Activated CD8-positive, alpha-beta T cell treated with anti-CD3 and anti-CD28 coated beads for 36 hours (primary cell): Measurements from ENCODE around the gene CDSN. TPM values are rescaled to one million over a fixed set of nuclear protein-coding genes. Genes with fewer than 3 reads are reported as not detected.

ENCODE experiments used
- ATAC-seq: fragments of 200-7000 bp; cut with Tn5 transposase; one replicate; pipeline ENCODE4 v1.10.0; 2021; ENCODE audit warnings: mild to moderate bottlenecking, moderate library complexity
- CTCF ChIA-PET: fragments of 350-600 bp; sonication (Branson Sonifier 250); formaldehyde crosslinking; loops from one replicate; lab custom pipeline; 2021; ENCODE audit warnings: antibody characterized with exemption; lab: Charles Lee
- POLR2A ChIA-PET: fragments of 350-600 bp; sonication (Branson Sonifier 250); formaldehyde crosslinking; loops from one replicate; lab custom pipeline; 2021; ENCODE audit warnings: antibody characterized with exemption; lab: Charles Lee
- DNase-seq: peaks from one replicate; pipeline ENCODE4 v3.0.0-alpha.2; 2020
- H3K27ac Mint-ChIP-seq: one replicate; pipeline ENCODE4 v1.8.0; 2021; ENCODE audit warnings: mild to moderate bottlenecking, mixed read lengths
- H3K27me3 Mint-ChIP-seq: one replicate; pipeline ENCODE4 v1.8.0; 2021; ENCODE audit warnings: mixed read lengths
- H3K36me3 Mint-ChIP-seq: one replicate; pipeline ENCODE4 v1.8.0; 2021; ENCODE audit warnings: low read depth, mixed read lengths
- H3K4me1 Mint-ChIP-seq: one replicate; pipeline ENCODE4 v1.8.0; 2021; ENCODE audit warnings: low read depth, mixed read lengths
- H3K4me3 Mint-ChIP-seq: one replicate; pipeline ENCODE4 v1.8.0; 2021; ENCODE audit warnings: mild to moderate bottlenecking, moderate library complexity, mixed read lengths
- H3K9me3 Mint-ChIP-seq: one replicate; pipeline ENCODE4 v1.8.0; 2021; ENCODE audit warnings: mixed read lengths
- CTCF ChIP-seq: fragments of 200-600 bp; IDR thresholded peaks from one replicate; pipeline ENCODE4 v1.8.0; 2022; ENCODE audit warnings: antibody characterized with exemption, mild to moderate bottlenecking
- intact Hi-C: fragments of 100-400 bp; cut with micrococcal nuclease; formaldehyde crosslinking; loops from one replicate; pipeline ENCODE4 v1.10.0; 2022
- total RNA-seq, 2 experiments: library from RNA; stranded (reverse); gene quantifications; one replicate each; pipeline ENCODE4 v1.2.3, GENCODE V29; 2021

CDSN gene
- total RNA-seq, 2 experiments from 2014 or later, result not detected

- Mint-ChIP-seq H3K27me3 (no peaks in the 10 kb centered on the region), H3K4me3 (no peak overlapping the region), H3K36me3 (no peaks in the 10 kb centered on the region), H3K9me3 (no peaks in the 10 kb centered on the region), H3K4me1 (peaks cover 36% of the 10 kb centered on the region), H3K27ac (no peak overlapping the region)
- DNase-seq (no peak), ATAC-seq (no peak)
- POLR2A ChIA-PET, result interaction anchor here (0.6 to 1.5 kb wide), 4 partner anchors 13 to 448 kb away, joined by 3 to 5 read pairs (median 3); no protein-coding TSS in a partner anchor
- intact Hi-C loops, result no loop called here
- CTCF ChIA-PET, result interaction anchor here (0.9 to 7.6 kb wide), 11 partner anchors 8 to 611 kb away, joined by 3 to 55 read pairs (median 4); no protein-coding TSS in a partner anchor
- no peak for TF ChIP-seq CTCF
Observed at GRCh38 chr6:31092769-31093505, 27.3 kb downstream of the CDSN start.

- CTCF ChIA-PET, result interaction anchor here (0.9 to 7.6 kb wide), 8 partner anchors 10 to 362 kb away, joined by 3 to 55 read pairs (median 4); no protein-coding TSS in a partner anchor
- POLR2A ChIA-PET, result no interaction called here
- intact Hi-C loops, result no loop called here
- no peak for ATAC-seq
- no peak for DNase-seq
- Mint-ChIP-seq H3K27ac (no peak overlapping the region), H3K36me3 (no peaks in the 10 kb centered on the region), H3K9me3 (no peaks in the 10 kb centered on the region), H3K4me3 (no peak overlapping the region), H3K4me1 (peaks cover 36% of the 10 kb centered on the region), H3K27me3 (no peaks in the 10 kb centered on the region)
- no peak for TF ChIP-seq CTCF
Observed at GRCh38 chr6:31092238-31092637, 28.0 kb downstream of the CDSN start.

- ChIA-PET CTCF (interaction anchor here (0.9 to 7.6 kb wide), 9 partner anchors 11 to 412 kb away, joined by 3 to 55 read pairs (median 4); partner anchors contain the start of gene VARS2), POLR2A (interaction anchor here (1.4 kb wide), 1 partner anchor 178 kb away, joined by 4 read pairs; the partner anchor contains the start of gene VARS2)
- Mint-ChIP-seq H3K9me3 (no peaks in the 10 kb centered on the region), H3K4me3 (no peak overlapping the region), H3K4me1 (peaks cover 36% of the 10 kb centered on the region), H3K36me3 (no peaks in the 10 kb centered on the region), H3K27me3 (no peaks in the 10 kb centered on the region), H3K27ac (no peak overlapping the region)
- intact Hi-C loops, result no loop called here
- ATAC-seq (no peak), DNase-seq (no peak)
- no peak for TF ChIP-seq CTCF
Observed at GRCh38 chr6:31091680-31092079, 28.6 kb downstream of the CDSN start.

- CTCF ChIA-PET, result interaction anchor here (1.3 to 7.6 kb wide), 5 partner anchors 12 to 412 kb away, joined by 4 to 55 read pairs (median 4); partner anchors contain the start of gene VARS2
- no peak for ATAC-seq
- intact Hi-C loops, result no loop called here
Observed at GRCh38 chr6:31090973-31091364, 29.3 kb downstream of the CDSN start.

More at GRCh38 chr6:31090973-31091364, 29.3 kb downstream of the CDSN start:
- Mint-ChIP-seq H3K27me3 (no peaks in the 10 kb centered on the region), H3K4me3 (no peak overlapping the region), H3K27ac (no peak overlapping the region), H3K4me1 (peaks cover 29% of the 10 kb centered on the region), H3K36me3 (no peaks in the 10 kb centered on the region), H3K9me3 (no peaks in the 10 kb centered on the region)
- DNase-seq, result no peak
- TF ChIP-seq CTCF, result no peak
- POLR2A ChIA-PET, result interaction anchor here (0.9 to 1.4 kb wide), 2 partner anchors 170 to 178 kb away, joined by 3 to 4 read pairs; partner anchors contain the start of gene VARS2
